AG09309 (cell line): Measurements from ENCODE around the gene SFXN5.

Source experiments
- DNase-seq: peaks from one replicate; pipeline ENCODE4 v3.0.0-alpha.2; 2010; ENCODE audit warnings: low read depth
- H3K4me3 ChIP-seq: 2 replicates; pipeline ENCODE4 v1.5.1; 2011; ENCODE audit warnings: mild to moderate bottlenecking, low read depth, low read length, moderate library complexity; ENCODE audit not compliant: control insufficient read depth
- TF ChIP-seq, protein P1 (sequence below): IDR thresholded peaks from 2 replicates; pipeline ENCODE4 v1.5.1; 2011; ENCODE audit warnings: mild to moderate bottlenecking, low read depth, low read length, inconsistent platforms; ENCODE audit not compliant: insufficient read depth, control insufficient read depth; ENCODE audit errors: missing control alignments

Gene SFXN5

GRCh38 chr2:72973566-72974435 lies 97.7 kb downstream of the SFXN5 start:
- no peak overlapping the region for H3K4me3 ChIP-seq
- no peak for DNase-seq
- TF ChIP-seq, protein P1, sequence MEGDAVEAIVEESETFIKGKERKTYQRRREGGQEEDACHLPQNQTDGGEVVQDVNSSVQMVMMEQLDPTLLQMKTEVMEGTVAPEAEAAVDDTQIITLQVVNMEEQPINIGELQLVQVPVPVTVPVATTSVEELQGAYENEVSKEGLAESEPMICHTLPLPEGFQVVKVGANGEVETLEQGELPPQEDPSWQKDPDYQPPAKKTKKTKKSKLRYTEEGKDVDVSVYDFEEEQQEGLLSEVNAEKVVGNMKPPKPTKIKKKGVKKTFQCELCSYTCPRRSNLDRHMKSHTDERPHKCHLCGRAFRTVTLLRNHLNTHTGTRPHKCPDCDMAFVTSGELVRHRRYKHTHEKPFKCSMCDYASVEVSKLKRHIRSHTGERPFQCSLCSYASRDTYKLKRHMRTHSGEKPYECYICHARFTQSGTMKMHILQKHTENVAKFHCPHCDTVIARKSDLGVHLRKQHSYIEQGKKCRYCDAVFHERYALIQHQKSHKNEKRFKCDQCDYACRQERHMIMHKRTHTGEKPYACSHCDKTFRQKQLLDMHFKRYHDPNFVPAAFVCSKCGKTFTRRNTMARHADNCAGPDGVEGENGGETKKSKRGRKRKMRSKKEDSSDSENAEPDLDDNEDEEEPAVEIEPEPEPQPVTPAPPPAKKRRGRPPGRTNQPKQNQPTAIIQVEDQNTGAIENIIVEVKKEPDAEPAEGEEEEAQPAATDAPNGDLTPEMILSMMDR: peak; percentile 91

- no peak overlapping the region for H3K4me3 ChIP-seq
- TF ChIP-seq, protein P1: no peak
These were observed 98.4 kb downstream of the SFXN5 start for GRCh38 chr2:72973137-72973535.

DNA sequence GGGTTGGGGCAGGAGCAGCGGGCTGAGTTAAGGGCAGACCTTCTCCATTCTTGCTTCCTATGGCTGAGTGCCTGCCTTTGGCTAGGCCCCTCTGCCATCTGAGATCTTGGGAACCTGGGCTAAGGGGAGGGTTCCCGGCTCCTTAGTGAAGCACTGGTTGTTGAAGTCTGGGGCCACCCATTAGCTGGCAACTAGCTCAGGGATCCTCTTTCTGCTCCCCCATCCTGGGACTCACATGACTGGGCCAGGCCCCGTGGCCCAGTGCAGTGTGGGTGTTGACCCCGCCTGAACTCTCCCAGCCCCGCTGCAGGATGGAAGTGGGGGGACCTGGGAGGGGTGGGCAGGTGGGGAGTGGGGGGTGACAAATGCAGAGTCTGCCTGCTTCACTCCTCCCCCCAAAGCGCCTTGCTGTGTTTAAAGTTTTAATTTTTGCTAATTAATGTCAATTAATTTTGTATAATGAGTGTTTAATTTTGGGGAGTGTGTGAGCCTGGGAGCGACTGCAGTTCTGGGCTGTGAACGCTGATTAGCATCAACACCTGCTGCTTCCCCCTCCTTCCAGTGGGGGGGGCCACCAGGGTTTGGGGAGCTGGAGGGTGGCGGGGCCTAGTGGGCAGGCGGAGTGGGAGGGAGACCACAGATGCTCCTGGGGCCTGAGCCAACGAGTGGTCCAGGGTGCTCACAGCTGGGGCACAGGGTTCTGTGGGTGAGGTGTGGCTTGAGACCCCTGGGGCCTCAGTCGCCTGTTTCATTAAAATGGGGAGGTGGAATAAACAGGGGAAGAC lies 99.0 kb downstream of the SFXN5 start:
- TF ChIP-seq, protein P1: no peak
- H3K4me3 ChIP-seq: no peak overlapping the region
- no peak for DNase-seq

More at GRCh38 chr2:72973137-72973535, 98.4 kb downstream of the SFXN5 start:
- no peak for DNase-seq

DNA sequence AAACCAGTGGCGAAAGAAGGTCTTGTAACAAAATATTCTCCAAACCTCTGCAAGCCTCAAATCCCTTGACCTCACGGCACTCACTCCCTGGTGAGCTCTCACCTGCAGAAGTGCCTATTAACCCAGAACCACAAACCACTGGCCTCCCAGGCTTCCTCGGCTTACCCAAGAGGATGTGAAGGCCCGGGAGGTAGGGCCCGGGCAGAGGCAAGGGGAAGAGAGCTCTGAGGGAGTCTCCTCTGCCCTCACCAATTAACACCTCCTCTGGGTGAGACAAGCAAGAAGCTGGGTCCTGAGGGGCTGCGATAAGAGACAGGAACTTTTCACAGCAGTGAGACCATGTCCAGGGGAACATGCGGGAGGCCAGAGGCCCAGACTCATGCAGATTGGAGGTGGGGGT lies 100.5 kb downstream of the SFXN5 start:
- DNase-seq: no peak
- TF ChIP-seq, protein P1: no peak

DNA sequence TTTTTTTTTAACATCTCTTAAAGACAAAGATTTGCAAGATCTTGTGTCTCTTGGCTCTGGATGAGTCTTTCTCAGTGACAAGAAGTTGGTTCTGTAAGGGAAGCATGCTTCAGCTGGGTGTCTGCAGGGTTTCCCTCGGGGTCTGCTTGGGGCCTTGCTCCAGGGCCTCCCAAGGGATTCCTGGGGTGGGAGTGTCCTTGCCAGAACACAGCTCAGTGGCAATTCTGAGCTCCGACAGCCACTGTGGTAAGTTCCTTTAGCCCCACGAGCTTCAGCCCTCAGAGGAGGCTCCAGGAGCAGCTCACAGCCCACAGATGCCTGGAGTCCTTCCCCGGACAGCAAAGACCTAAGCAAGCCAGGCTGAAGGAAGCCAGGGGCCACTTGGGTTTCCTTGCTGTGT lies 101.8 kb downstream of the SFXN5 start:
- TF ChIP-seq, protein P1: no peak
- DNase-seq: no peak
- no peak overlapping the region for H3K4me3 ChIP-seq

More for the DNA sequence above, 100.5 kb downstream of the SFXN5 start:
- no peak overlapping the region for H3K4me3 ChIP-seq

- DNase-seq: no peak
- TF ChIP-seq, protein P1: no peak
- no peak overlapping the region for H3K4me3 ChIP-seq
These were observed 103.2 kb downstream of the SFXN5 start for GRCh38 chr2:72968286-72968685.
